PFSK-1 (cell line): Measurements from ENCODE around the gene SLC39A7.

ENCODE experiments used
- FOXP2 ChIP-seq: optimal IDR thresholded peaks from 2 replicates; pipeline ENCODE3; 2011; ENCODE audit warnings: borderline replicate concordance, control low read depth, inconsistent platforms; ENCODE audit not compliant: insufficient read depth; ENCODE audit errors: extremely low read length, extremely low read depth
- POLR2AphosphoS5 ChIP-seq: IDR thresholded peaks from 2 replicates; pipeline ENCODE4 v1.6.1; 2012; ENCODE audit warnings: low read depth, mild to moderate bottlenecking, control low read depth, low read length, moderate library complexity
- REST ChIP-seq, 2 experiments: IDR thresholded peaks; 2 replicates each; pipeline versions ENCODE4 v1.6.1 to v1.8.0; 2011 to 2012; ENCODE audit warnings: low read depth in 2 of 2, low read length in 2 of 2, control low read depth in 1 of 2, inconsistent platforms in 1 of 2, mild to moderate bottlenecking in 1 of 2, moderate library complexity in 1 of 2; ENCODE audit not compliant: insufficient read depth in 1 of 2
- SIN3A ChIP-seq: IDR thresholded peaks from 2 replicates; pipeline ENCODE4 v1.6.1; 2012; ENCODE audit warnings: mild to moderate bottlenecking, low read length, moderate library complexity, borderline replicate concordance; ENCODE audit not compliant: insufficient read depth
- TAF1 ChIP-seq: IDR thresholded peaks from 2 replicates; pipeline ENCODE4 v1.6.1; 2012; ENCODE audit warnings: low read length, control low read depth, borderline replicate concordance; ENCODE audit not compliant: insufficient read depth

- TF ChIP-seq POLR2AphosphoS5 (no peak), REST (IDR thresholded peaks at IDR 0.05; ENCODE audit: insufficient read depth in 1 of 2, low read depth in 2 of 2, low read length in 2 of 2) (no peak), SIN3A (no peak), TAF1 (no peak), FOXP2 (no peak)
These were observed 6.3 kb downstream of the SLC39A7 start for GRCh38 chr6:33206864-33207551.
